ENCODE data around the gene CBX4.

DNA sequence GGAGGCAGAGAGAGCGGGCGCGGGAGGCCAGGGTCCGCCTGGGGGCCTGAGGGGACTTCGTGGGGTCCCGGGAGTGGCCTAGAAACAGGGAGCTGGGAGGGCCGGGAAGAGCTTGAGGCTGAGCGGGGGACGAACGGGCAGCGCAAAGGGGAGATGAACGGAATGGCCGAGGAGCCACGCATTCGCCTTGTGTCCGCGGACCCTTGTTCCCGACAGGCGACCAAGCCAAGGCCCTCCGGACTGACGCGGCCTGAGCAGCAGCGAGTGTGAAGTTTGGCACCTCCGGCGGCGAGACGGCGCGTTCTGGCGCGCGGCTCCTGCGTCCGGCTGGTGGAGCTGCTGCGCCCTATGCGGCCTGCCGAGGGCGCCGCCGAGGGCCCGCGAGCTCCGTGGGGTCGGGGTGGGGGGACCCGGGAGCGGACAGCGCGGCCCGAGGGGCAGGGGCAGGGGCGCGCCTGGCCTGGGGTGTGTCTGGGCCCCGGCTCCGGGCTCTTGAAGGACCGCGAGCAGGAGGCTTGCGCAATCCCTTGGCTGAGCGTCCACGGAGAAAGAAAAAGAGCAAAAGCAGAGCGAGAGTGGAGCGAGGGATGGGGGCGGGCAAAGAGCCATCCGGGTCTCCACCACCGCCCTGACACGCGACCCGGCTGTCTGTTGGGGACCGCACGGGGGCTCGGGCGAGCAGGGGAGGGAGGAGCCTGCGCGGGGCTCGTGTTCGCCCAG lies 1.2 kb upstream of the CBX4 start:
- TF ChIP-seq EZH2phosphoT487 (IDR thresholded peaks at IDR 0.05; ENCODE audit: insufficient read depth, low read depth): no peak
- TF ChIP-seq EZH2 (IDR thresholded peaks at IDR 0.05; ENCODE audit: insufficient read depth, poor library complexity, severe bottlenecking): peak; percentile 44

All from GM23248 (cell line).